ENCODE data around the gene ANKS1A. TPM values are rescaled to one million over a fixed set of nuclear protein-coding genes. Genes with fewer than 3 reads are reported as not detected.

ANKS1A gene
- total and polyA plus RNA-seq, 2 of the 4 experiments (the other 2 are of a cell fraction): 7.2 to 7.5 TPM

- Histone ChIP-seq H4K20me1 (ENCODE audit: insufficient read depth, low read length) (peaks cover 6% of the 10 kb centered on the region), H3K4me3 (ENCODE audit: insufficient read depth, low read depth, low read length) (no peak overlapping the region), H4K8ac (ENCODE audit: low read depth in 2 of 2, low read length in 2 of 2) (no peak overlapping the region), H4K91ac (ENCODE audit: insufficient read depth, low read depth, low read length) (no peak overlapping the region), H3K14ac (replicated peaks; ENCODE audit: low read depth, low read length) (no peak overlapping the region; the same call in 1 of the 2 replicates), H2AK9ac (replicated peaks; ENCODE audit: low read depth, low read length, poor library complexity) (no peak overlapping the region), H3K18ac (ENCODE audit: low read depth, low read length) (no peak overlapping the region), H3K4me2 (ENCODE audit: low read depth, low read length) (no peak overlapping the region), H2BK15ac (ENCODE audit: low read depth, low read length) (no peak overlapping the region), H3K36me3 (ENCODE audit: control insufficient read depth, insufficient read depth, low read length) (peaks cover 12% of the 10 kb centered on the region), H3K27me3 (ENCODE audit: control insufficient read depth, insufficient read depth, low read length) (no peaks in the 10 kb centered on the region), H3K79me1 (ENCODE audit: low read depth in 1 of 2, low read length in 2 of 2) (peaks cover 0 to 5% of the 10 kb centered on the region in 2 experiments; a peak in 3 of 4 replicates), H2BK5ac (ENCODE audit: low read depth, low read length, poor library complexity, severe bottlenecking) (no peak overlapping the region), H2BK20ac (ENCODE audit: low read depth, low read length) (no peak overlapping the region), H3K9ac (ENCODE audit: low read depth, low read length) (no peak overlapping the region), H4K5ac (ENCODE audit: low read depth, low read length) (no peak overlapping the region), H2AFZ (replicated peaks; ENCODE audit: low read length, poor library complexity) (no peak overlapping the region), H3K27ac (ENCODE audit: insufficient read depth, low read length) (no peak overlapping the region), H3K56ac (ENCODE audit: extremely low read depth, insufficient read depth, low read length) (no peak overlapping the region), H3K9me1 (ENCODE audit: insufficient read depth, low read length) (peaks cover 18% of the 10 kb centered on the region), H2BK120ac (ENCODE audit: low read depth, low read length) (no peak overlapping the region), H3K23ac (ENCODE audit: low read depth, low read length) (no peak overlapping the region), H3K9me3 (ENCODE audit: control insufficient read depth, insufficient read depth, low read length) (no peaks in the 10 kb centered on the region), H3K4me1 (ENCODE audit: control insufficient read depth, insufficient read depth, low read length) (peaks cover 20% of the 10 kb centered on the region), H2AK5ac (ENCODE audit: low read depth, low read length) (no peak overlapping the region), H3K4ac (ENCODE audit: low read depth, low read length) (no peak overlapping the region)
- ATAC-seq (ENCODE audit: low read depth) (no peak), DNase-seq (peak; percentile 55)
- ChIA-PET POLR2A (ENCODE audit: unreplicated experiment) (no interaction called here), CTCF (no interaction called here)
- dilution Hi-C loops (cut with HindIII; ENCODE audit: low sequenced_read_pairs, unreplicated experiment): no loop called here
- no TSS peak for BruUV-seq (replicated peaks)
- in situ Hi-C loops (cut with MboI; ENCODE audit: low sequenced_read_pairs): no loop called here
- no CpG with 5 or more reads among the region's 8 CpGs for WGBS, 2 experiments (ENCODE audit: extremely low coverage in 2 of 2, insufficient read length in 1 of 2)
- TF ChIP-seq SMC3 (IDR thresholded peaks at IDR 0.05; ENCODE audit: low read depth, low read length) (no peak), MXI1 (IDR thresholded peaks at IDR 0.05; ENCODE audit: borderline replicate concordance, low read depth, low read length) (no peak), NFE2L2 (IDR thresholded peaks at IDR 0.05; ENCODE audit: low read depth, low read length) (no peak), CEBPB (IDR thresholded peaks at IDR 0.05; ENCODE audit: low read depth, low read length) (no peak), ELK1 (IDR thresholded peaks at IDR 0.05; ENCODE audit: borderline replicate concordance, low read depth, low read length) (no peak), FOS (IDR thresholded peaks at IDR 0.05; ENCODE audit: low read depth, low read length) (no peak), CTCF (conservative IDR thresholded peaks at IDR 0.05; ENCODE audit: low read depth, low read length) (no peak), MAZ (IDR thresholded peaks at IDR 0.05; ENCODE audit: borderline replicate concordance, low read depth, low read length) (no peak), RAD21 (IDR thresholded peaks at IDR 0.05; ENCODE audit: low read length) (no peak), RCOR1 (IDR thresholded peaks at IDR 0.05; ENCODE audit: insufficient replicate concordance, low read length) (no peak), MAFK (IDR thresholded peaks at IDR 0.05; ENCODE audit: low read depth, low read length) (no peak), BHLHE40 (IDR thresholded peaks at IDR 0.05; ENCODE audit: low read depth, low read length) (no peak), CHD1 (IDR thresholded peaks at IDR 0.05; ENCODE audit: low read depth, low read length) (no peak), USF2 (IDR thresholded peaks at IDR 0.05; ENCODE audit: low read depth, low read length) (no peak), POLR2A (IDR thresholded peaks at IDR 0.05; ENCODE audit: low read depth, low read length) (no peak)
- intact Hi-C loops (cut with micrococcal nuclease): loop anchor here (5.0 kb wide), 1 partner anchor 37 kb away; no protein-coding TSS in a partner anchor
These were observed 165.2 kb downstream of the ANKS1A start for GRCh38 chr6:35054106-35054742.

Data from IMR-90 (cell line).